Activated naive CD4-positive, alpha-beta T cell treated with anti-CD3 and anti-CD28 coated beads, Interleukin-2, amount 50 U/mL, for 24 hours (primary cell): ENCODE results near the gene PRSS48.
"Not testable (repeated sequence)": the region's sequence is repeated elsewhere in the genome, so short reads cannot be mapped to it uniquely, and the experiment has no call there.

ENCODE experiments used
- H3K27ac Mint-ChIP-seq: one replicate; pipeline ENCODE4 v1.8.0; 2021; ENCODE audit warnings: mild to moderate bottlenecking, mixed read lengths
- H3K27me3 Mint-ChIP-seq: one replicate; pipeline ENCODE4 v1.8.0; 2021; ENCODE audit warnings: mixed read lengths
- H3K36me3 Mint-ChIP-seq: one replicate; pipeline ENCODE4 v1.8.0; 2021; ENCODE audit warnings: mixed read lengths
- H3K4me1 Mint-ChIP-seq: one replicate; pipeline ENCODE4 v1.8.0; 2021; ENCODE audit warnings: mixed read lengths
- H3K4me3 Mint-ChIP-seq: one replicate; pipeline ENCODE4 v1.8.0; 2021; ENCODE audit warnings: mild to moderate bottlenecking, mixed read lengths
- H3K9me3 Mint-ChIP-seq: one replicate; pipeline ENCODE4 v1.8.0; 2021; ENCODE audit warnings: mixed read lengths

PRSS48 gene

GRCh38 chr4:151322161-151322560 is 45.2 kb downstream of the PRSS48 start:
- H3K27ac Mint-ChIP-seq, H3K36me3 Mint-ChIP-seq, H3K9me3 Mint-ChIP-seq, H3K4me3 Mint-ChIP-seq: not testable (repeated sequence)
- peaks cover 22% of the 10 kb centered on the region for H3K4me1 Mint-ChIP-seq
- peaks cover 49% of the 10 kb centered on the region for H3K27me3 Mint-ChIP-seq

- Mint-ChIP-seq H3K4me3 (no peak overlapping the region), H3K9me3 (no peaks in the 10 kb centered on the region), H3K27ac (no peak overlapping the region), H3K4me1 (peaks cover 22% of the 10 kb centered on the region), H3K36me3 (no peaks in the 10 kb centered on the region), H3K27me3 (peaks cover 50% of the 10 kb centered on the region)
Observed at GRCh38 chr4:151322570-151322969, 45.6 kb downstream of the PRSS48 start.

- H3K27ac Mint-ChIP-seq, result no peak overlapping the region
- peaks cover 22% of the 10 kb centered on the region for H3K4me1 Mint-ChIP-seq
- peaks cover 4% of the 10 kb centered on the region for H3K9me3 Mint-ChIP-seq
- no peaks in the 10 kb centered on the region for H3K36me3 Mint-ChIP-seq
- peaks cover 54% of the 10 kb centered on the region for H3K27me3 Mint-ChIP-seq
- H3K4me3 Mint-ChIP-seq, result no peak overlapping the region
Observed at GRCh38 chr4:151323667-151324066, 46.7 kb downstream of the PRSS48 start.

- Mint-ChIP-seq H3K27me3 (peaks cover 55% of the 10 kb centered on the region), H3K9me3 (peaks cover 4% of the 10 kb centered on the region)
Observed at GRCh38 chr4:151324124-151324751, 47.3 kb downstream of the PRSS48 start.

GRCh38 chr4:151324752-151325110 is 47.8 kb downstream of the PRSS48 start:
- H3K36me3 Mint-ChIP-seq, result no peaks in the 10 kb centered on the region
- peak overlapping the region; percentile 44 for H3K4me3 Mint-ChIP-seq
- peaks cover 50% of the 10 kb centered on the region for H3K27me3 Mint-ChIP-seq
- H3K4me1 Mint-ChIP-seq, result peaks cover 22% of the 10 kb centered on the region
- H3K9me3 Mint-ChIP-seq, result peaks cover 4% of the 10 kb centered on the region
- H3K27ac Mint-ChIP-seq, result no peak overlapping the region

More at GRCh38 chr4:151324124-151324751, 47.3 kb downstream of the PRSS48 start:
- no peaks in the 10 kb centered on the region for H3K36me3 Mint-ChIP-seq
- peak overlapping the region; percentile 0 for H3K4me3 Mint-ChIP-seq
- H3K4me1 Mint-ChIP-seq, result peaks cover 22% of the 10 kb centered on the region
- no peak overlapping the region for H3K27ac Mint-ChIP-seq

GRCh38 chr4:151325111-151325948 is 48.4 kb downstream of the PRSS48 start, which contains the start of gene SH3D19:
SH3D19 (minus strand) TSS chr4:151325605; CDS start chr4:151325352, 253 bp downstream.
- H3K27ac Mint-ChIP-seq, result no peak within 1 kb of the TSS
- H3K36me3 Mint-ChIP-seq, result no peaks in the 10 kb centered on the region
- H3K9me3 Mint-ChIP-seq, result peaks cover 4% of the 10 kb centered on the region
- peaks cover 22% of the 10 kb centered on the region for H3K4me1 Mint-ChIP-seq
- peaks cover 44% of the 10 kb centered on the region for H3K27me3 Mint-ChIP-seq
- H3K4me3 Mint-ChIP-seq, result peak within 1 kb of the TSS; percentile 79

GRCh38 chr4:151325949-151326246 is 48.9 kb downstream of the PRSS48 start:
- no peak overlapping the region for H3K27ac Mint-ChIP-seq
- H3K4me3 Mint-ChIP-seq, result peak overlapping the region; percentile 57
- H3K36me3 Mint-ChIP-seq, result no peaks in the 10 kb centered on the region
- H3K4me1 Mint-ChIP-seq, result peaks cover 22% of the 10 kb centered on the region
- peaks cover 43% of the 10 kb centered on the region for H3K27me3 Mint-ChIP-seq
- H3K9me3 Mint-ChIP-seq, result peaks cover 8% of the 10 kb centered on the region

GRCh38 chr4:151329217-151330007 is 52.5 kb downstream of the PRSS48 start:
- Mint-ChIP-seq H3K4me3 (no peak overlapping the region), H3K27me3 (peaks cover 23% of the 10 kb centered on the region), H3K27ac (no peak overlapping the region), H3K4me1 (peaks cover 12% of the 10 kb centered on the region), H3K9me3 (peaks cover 10% of the 10 kb centered on the region), H3K36me3 (no peaks in the 10 kb centered on the region)

- H3K27me3 Mint-ChIP-seq, result peaks cover 19% of the 10 kb centered on the region
- H3K27ac Mint-ChIP-seq, result no peak overlapping the region
- H3K4me3 Mint-ChIP-seq, result no peak overlapping the region
- H3K9me3 Mint-ChIP-seq, result peaks cover 10% of the 10 kb centered on the region
- H3K36me3 Mint-ChIP-seq, result no peaks in the 10 kb centered on the region
- no peaks in the 10 kb centered on the region for H3K4me1 Mint-ChIP-seq
Observed at GRCh38 chr4:151331276-151332042, 54.5 kb downstream of the PRSS48 start.

- H3K27me3 Mint-ChIP-seq, result peaks cover 13% of the 10 kb centered on the region
- no peaks in the 10 kb centered on the region for H3K9me3 Mint-ChIP-seq
- no peak overlapping the region for H3K4me3 Mint-ChIP-seq
- no peak overlapping the region for H3K27ac Mint-ChIP-seq
- no peaks in the 10 kb centered on the region for H3K36me3 Mint-ChIP-seq
- no peaks in the 10 kb centered on the region for H3K4me1 Mint-ChIP-seq
Observed at GRCh38 chr4:151339467-151339866, 62.5 kb downstream of the PRSS48 start.

GRCh38 chr4:151340751-151341385 is 63.9 kb downstream of the PRSS48 start:
- no peaks in the 10 kb centered on the region for H3K9me3 Mint-ChIP-seq
- H3K4me1 Mint-ChIP-seq, result no peaks in the 10 kb centered on the region
- H3K27ac Mint-ChIP-seq, result no peak overlapping the region
- no peak overlapping the region for H3K4me3 Mint-ChIP-seq
- H3K27me3 Mint-ChIP-seq, result peaks cover 9% of the 10 kb centered on the region
- H3K36me3 Mint-ChIP-seq, result no peaks in the 10 kb centered on the region
